ENCODE results near the gene CABLES1.

The CABLES1 gene

DNA sequence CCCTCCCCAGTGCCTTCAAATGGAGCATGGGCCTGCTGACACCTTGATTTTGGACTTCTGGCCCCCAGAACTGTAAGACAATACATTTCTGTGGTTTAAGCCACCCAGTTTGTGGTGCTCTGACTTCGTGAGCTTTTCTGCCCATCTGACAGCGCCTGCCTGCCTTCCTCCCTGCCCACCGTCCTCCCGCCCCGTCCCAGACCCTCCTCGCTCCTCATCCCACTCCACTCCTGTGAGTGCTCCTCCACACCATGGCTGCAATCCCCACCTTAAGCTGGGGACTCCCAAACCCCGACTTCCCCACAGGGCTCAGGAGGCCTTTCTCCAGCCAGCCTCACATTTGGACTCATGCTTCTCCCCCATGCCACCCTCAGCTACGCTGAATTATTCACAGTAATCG, 70.7 kb downstream of the CABLES1 start:
- WGBS, 2 donors (ENCODE audit: extremely low coverage in 2 of 2, insufficient read length in 2 of 2, insufficient replicate concordance in 1 of 2): no CpG with 5 or more reads among the region's 9 CpGs
- Histone ChIP-seq H3K27ac (replicated peaks; ENCODE audit: low read length) (no peak overlapping the region), H3K18ac (ENCODE audit: low read length) (no peak overlapping the region), H2AFZ (ENCODE audit: low read length) (no peak overlapping the region), H4K91ac (ENCODE audit: low read depth, low read length, poor library complexity) (no peak overlapping the region), H3K4me1 (ENCODE audit: control insufficient read depth in 2 of 2, insufficient read depth in 1 of 2, low read depth in 1 of 2, low read length in 2 of 2) (peaks cover 0 to 3% of the 10 kb centered on the region in 2 donors), H3K4me3 (ENCODE audit: low read length in 2 of 2) (no peak overlapping the region), H2BK15ac (ENCODE audit: low read length) (no peak overlapping the region), H3K9ac (ENCODE audit: low read depth, low read length, poor library complexity) (no peak overlapping the region), H3K4ac (ENCODE audit: low read length) (no peak overlapping the region), H2BK120ac (ENCODE audit: low read depth, low read length) (no peak overlapping the region), H3K36me3 (replicated peaks in 1 of 2; ENCODE audit: control insufficient read depth in 2 of 2, insufficient read depth in 2 of 2, low read length in 2 of 2) (peaks cover 0 to 4% of the 10 kb centered on the region in 2 donors), H3K14ac (ENCODE audit: low read length) (no peak overlapping the region), H2AK5ac (ENCODE audit: low read depth, low read length) (no peak overlapping the region), H3K4me2 (ENCODE audit: insufficient read depth, low read length, poor library complexity, severe bottlenecking) (no peak overlapping the region), H2BK12ac (ENCODE audit: low read length) (no peak overlapping the region), H2BK5ac (ENCODE audit: low read length) (no peak overlapping the region), H3K23ac (ENCODE audit: low read depth, low read length, poor library complexity) (no peak overlapping the region), H3K9me3 (replicated peaks in 1 of 2; ENCODE audit: control insufficient read depth in 2 of 2, insufficient read depth in 1 of 2, low read depth in 1 of 2, low read length in 2 of 2) (peaks cover 4 to 16% of the 10 kb centered on the region in 2 donors), H4K8ac (ENCODE audit: low read depth, low read length) (no peak overlapping the region), H3K79me1 (ENCODE audit: low read depth, low read length) (no peaks in the 10 kb centered on the region), H3K27me3 (ENCODE audit: control insufficient read depth in 3 of 3, insufficient read depth in 3 of 3, low read depth in 1 of 3, low read length in 3 of 3) (no peaks in the 10 kb centered on the region)
- no peak for DNase-seq (ENCODE audit: low spot score)

DNA sequence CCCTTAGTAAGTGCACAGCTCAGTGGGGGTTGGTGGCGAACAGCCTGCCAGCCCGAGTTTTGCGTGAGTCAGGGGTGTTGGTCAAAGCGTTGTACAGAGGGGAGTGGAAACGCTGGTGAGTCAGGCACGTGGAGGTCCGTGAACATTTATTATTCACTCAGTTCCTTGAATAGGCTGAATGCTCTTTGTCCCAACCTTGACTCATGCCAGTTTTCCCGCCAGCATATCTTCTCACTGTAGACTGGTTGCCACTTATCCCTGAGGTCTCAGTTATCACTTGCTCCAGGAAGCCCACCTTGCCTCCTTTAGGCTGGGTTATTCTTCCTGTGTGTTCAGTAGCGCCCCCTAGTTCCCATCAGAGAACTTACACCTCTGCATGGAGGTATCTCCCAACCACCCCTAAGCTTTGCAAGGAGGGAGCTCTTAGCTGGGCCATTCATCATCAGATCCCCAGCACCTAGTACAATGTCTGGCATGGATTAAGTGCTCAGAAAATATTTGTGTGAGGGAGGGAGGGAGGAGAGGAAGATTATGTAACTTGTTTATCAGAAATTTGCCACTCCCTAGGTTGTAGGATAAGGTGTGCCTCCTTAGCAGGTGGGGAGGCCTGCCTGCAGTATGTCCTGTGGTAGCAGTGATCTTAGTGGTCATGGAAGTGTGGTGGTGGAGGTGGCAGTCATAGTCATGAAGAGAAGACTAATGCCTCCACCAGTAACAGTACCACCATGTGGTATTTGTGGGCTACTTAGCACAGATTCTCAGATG, 72.1 kb downstream of the CABLES1 start:
- H3K4me1 ChIP-seq (ENCODE audit: control insufficient read depth in 2 of 2, insufficient read depth in 1 of 2, low read depth in 1 of 2, low read length in 2 of 2): no peaks in the 10 kb centered on the region
- H3K4me2 ChIP-seq (ENCODE audit: insufficient read depth, low read length, poor library complexity, severe bottlenecking): no peak overlapping the region
- H2AFZ ChIP-seq (ENCODE audit: low read length): no peak overlapping the region
- no peak overlapping the region for H3K4me3 ChIP-seq (ENCODE audit: low read length in 2 of 2)
- DNase-seq (ENCODE audit: low spot score): no peak
- H3K27ac ChIP-seq (replicated peaks; ENCODE audit: low read length): no peak overlapping the region
- peaks cover 0 to 4% of the 10 kb centered on the region in 2 donors for H3K36me3 ChIP-seq (replicated peaks in 1 of 2; ENCODE audit: control insufficient read depth in 2 of 2, insufficient read depth in 2 of 2, low read length in 2 of 2)
- no peak overlapping the region for H3K14ac ChIP-seq (ENCODE audit: low read length)
- no peak overlapping the region for H2BK5ac ChIP-seq (ENCODE audit: low read length)
- H2BK12ac ChIP-seq (ENCODE audit: low read length): no peak overlapping the region
- H4K91ac ChIP-seq (ENCODE audit: low read depth, low read length, poor library complexity): no peak overlapping the region
- no peaks in the 10 kb centered on the region for H3K79me1 ChIP-seq (ENCODE audit: low read depth, low read length)
- H2BK120ac ChIP-seq (ENCODE audit: low read depth, low read length): no peak overlapping the region
- no peak overlapping the region for H3K4ac ChIP-seq (ENCODE audit: low read length)
- H3K9me3 ChIP-seq (replicated peaks in 1 of 2; ENCODE audit: control insufficient read depth in 2 of 2, insufficient read depth in 1 of 2, low read depth in 1 of 2, low read length in 2 of 2): peaks cover 4 to 16% of the 10 kb centered on the region in 2 donors
- H3K23ac ChIP-seq (ENCODE audit: low read depth, low read length, poor library complexity): no peak overlapping the region
- no peak overlapping the region for H4K8ac ChIP-seq (ENCODE audit: low read depth, low read length)
- H2AK5ac ChIP-seq (ENCODE audit: low read depth, low read length): no peak overlapping the region
- H3K18ac ChIP-seq (ENCODE audit: low read length): no peak overlapping the region
- no peak overlapping the region for H2BK15ac ChIP-seq (ENCODE audit: low read length)
- no peaks in the 10 kb centered on the region for H3K27me3 ChIP-seq (ENCODE audit: control insufficient read depth in 3 of 3, insufficient read depth in 3 of 3, low read depth in 1 of 3, low read length in 3 of 3)
- no peak overlapping the region for H3K9ac ChIP-seq (ENCODE audit: low read depth, low read length, poor library complexity)
- no CpG with 5 or more reads among the region's 9 CpGs for whole genome bisulfite sequencing, 2 donors (ENCODE audit: extremely low coverage in 2 of 2, insufficient read length in 2 of 2, insufficient replicate concordance in 1 of 2)

DNA sequence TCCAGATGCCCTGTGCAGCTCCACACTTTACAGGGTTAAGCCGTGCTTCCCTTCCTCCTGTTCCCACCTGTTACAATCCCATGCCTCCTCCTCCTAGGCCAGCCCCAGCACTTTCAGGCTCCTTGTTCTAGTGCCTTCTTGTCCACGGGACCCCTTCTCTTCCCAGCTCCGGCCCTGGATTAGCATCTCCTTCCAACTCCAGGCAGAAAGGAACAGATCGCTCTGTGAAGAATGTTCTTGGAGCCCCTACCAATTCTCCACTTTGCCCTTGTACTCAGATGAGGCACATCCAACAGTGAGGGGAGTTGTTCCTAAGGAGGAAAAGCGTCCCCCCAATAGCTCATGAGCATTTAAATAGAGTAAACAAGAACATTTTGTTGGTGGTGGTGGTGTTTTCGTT, 72.7 kb downstream of the CABLES1 start:
- no peak overlapping the region for H3K14ac ChIP-seq (ENCODE audit: low read length)
- H3K79me1 ChIP-seq (ENCODE audit: low read depth, low read length): no peaks in the 10 kb centered on the region
- no peak overlapping the region for H3K4me3 ChIP-seq (ENCODE audit: low read length in 2 of 2)
- no peak overlapping the region for H3K4me2 ChIP-seq (ENCODE audit: insufficient read depth, low read length, poor library complexity, severe bottlenecking)
- no peak overlapping the region for H2BK12ac ChIP-seq (ENCODE audit: low read length)
- H3K9ac ChIP-seq (ENCODE audit: low read depth, low read length, poor library complexity): no peak overlapping the region
- no peak overlapping the region for H2BK15ac ChIP-seq (ENCODE audit: low read length)
- peaks cover 0 to 4% of the 10 kb centered on the region in 2 donors for H3K36me3 ChIP-seq (replicated peaks in 1 of 2; ENCODE audit: control insufficient read depth in 2 of 2, insufficient read depth in 2 of 2, low read length in 2 of 2)
- H2BK5ac ChIP-seq (ENCODE audit: low read length): no peak overlapping the region
- H2BK120ac ChIP-seq (ENCODE audit: low read depth, low read length): no peak overlapping the region
- no peaks in the 10 kb centered on the region for H3K27me3 ChIP-seq (ENCODE audit: control insufficient read depth in 3 of 3, insufficient read depth in 3 of 3, low read depth in 1 of 3, low read length in 3 of 3)
- H3K27ac ChIP-seq (replicated peaks; ENCODE audit: low read length): no peak overlapping the region
- H3K4ac ChIP-seq (ENCODE audit: low read length): no peak overlapping the region
- no peak overlapping the region for H2AK5ac ChIP-seq (ENCODE audit: low read depth, low read length)
- H3K18ac ChIP-seq (ENCODE audit: low read length): no peak overlapping the region
- H3K9me3 ChIP-seq (replicated peaks in 1 of 2; ENCODE audit: control insufficient read depth in 2 of 2, insufficient read depth in 1 of 2, low read depth in 1 of 2, low read length in 2 of 2): peaks cover 4 to 16% of the 10 kb centered on the region in 2 donors
- H4K8ac ChIP-seq (ENCODE audit: low read depth, low read length): no peak overlapping the region
- no CpG with 5 or more reads among the region's 6 CpGs for WGBS, 2 donors (ENCODE audit: extremely low coverage in 2 of 2, insufficient read length in 2 of 2, insufficient replicate concordance in 1 of 2)
- no peak overlapping the region for H2AFZ ChIP-seq (ENCODE audit: low read length)
- no peak overlapping the region for H4K91ac ChIP-seq (ENCODE audit: low read depth, low read length, poor library complexity)
- no peak overlapping the region for H3K23ac ChIP-seq (ENCODE audit: low read depth, low read length, poor library complexity)
- no peaks in the 10 kb centered on the region for H3K4me1 ChIP-seq (ENCODE audit: control insufficient read depth in 2 of 2, insufficient read depth in 1 of 2, low read depth in 1 of 2, low read length in 2 of 2)
- DNase-seq (ENCODE audit: low spot score): no peak

DNA sequence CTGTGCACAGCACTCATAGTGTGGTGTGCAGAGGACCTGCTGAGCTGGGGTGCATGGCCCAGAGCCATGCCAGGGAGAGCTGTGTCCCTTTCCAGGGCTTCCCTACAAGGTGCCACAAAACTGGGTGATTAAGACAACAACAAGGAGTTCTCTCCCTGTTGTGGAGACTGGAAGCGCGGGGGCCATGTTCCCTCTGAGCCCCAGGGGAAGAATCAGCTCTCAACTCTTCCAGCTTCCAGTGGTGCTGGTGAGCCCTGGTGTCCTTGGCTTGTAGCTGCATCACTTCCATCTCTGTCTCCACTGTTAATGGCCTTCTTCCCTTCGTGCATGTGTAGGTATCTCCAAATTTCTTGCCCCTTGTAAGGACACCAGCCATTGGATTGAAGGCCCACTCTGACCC, 73.3 kb downstream of the CABLES1 start:
- Histone ChIP-seq H2AK5ac (ENCODE audit: low read depth, low read length) (no peak overlapping the region), H3K36me3 (replicated peaks in 1 of 2; ENCODE audit: control insufficient read depth in 2 of 2, insufficient read depth in 2 of 2, low read length in 2 of 2) (peaks cover 0 to 4% of the 10 kb centered on the region in 2 donors)
- WGBS, 2 donors (ENCODE audit: extremely low coverage in 2 of 2, insufficient read length in 2 of 2, insufficient replicate concordance in 1 of 2): no CpG with 5 or more reads among the region's 3 CpGs

More for the DNA sequence above, 73.3 kb downstream of the CABLES1 start:
- no peak overlapping the region for H3K27ac ChIP-seq (replicated peaks; ENCODE audit: low read length)
- no peak overlapping the region for H4K91ac ChIP-seq (ENCODE audit: low read depth, low read length, poor library complexity)
- H4K8ac ChIP-seq (ENCODE audit: low read depth, low read length): no peak overlapping the region
- H3K4me1 ChIP-seq (ENCODE audit: control insufficient read depth in 2 of 2, insufficient read depth in 1 of 2, low read depth in 1 of 2, low read length in 2 of 2): no peaks in the 10 kb centered on the region
- H2AFZ ChIP-seq (ENCODE audit: low read length): no peak overlapping the region
- no peak overlapping the region for H2BK5ac ChIP-seq (ENCODE audit: low read length)
- H3K4me3 ChIP-seq (ENCODE audit: low read length in 2 of 2): peak overlapping the region in 1 of 2 donors; percentile 38
- no peak overlapping the region for H3K18ac ChIP-seq (ENCODE audit: low read length)
- no peak overlapping the region for H3K9ac ChIP-seq (ENCODE audit: low read depth, low read length, poor library complexity)
- H2BK12ac ChIP-seq (ENCODE audit: low read length): no peak overlapping the region
- H3K4ac ChIP-seq (ENCODE audit: low read length): no peak overlapping the region
- H3K79me1 ChIP-seq (ENCODE audit: low read depth, low read length): no peaks in the 10 kb centered on the region
- no peak overlapping the region for H3K14ac ChIP-seq (ENCODE audit: low read length)
- H2BK15ac ChIP-seq (ENCODE audit: low read length): no peak overlapping the region
- no peak overlapping the region for H2BK120ac ChIP-seq (ENCODE audit: low read depth, low read length)
- DNase-seq (ENCODE audit: low spot score): no peak
- no peaks in the 10 kb centered on the region for H3K27me3 ChIP-seq (ENCODE audit: control insufficient read depth in 3 of 3, insufficient read depth in 3 of 3, low read depth in 1 of 3, low read length in 3 of 3)
- no peak overlapping the region for H3K23ac ChIP-seq (ENCODE audit: low read depth, low read length, poor library complexity)
- H3K4me2 ChIP-seq (ENCODE audit: insufficient read depth, low read length, poor library complexity, severe bottlenecking): no peak overlapping the region
- H3K9me3 ChIP-seq (replicated peaks in 1 of 2; ENCODE audit: control insufficient read depth in 2 of 2, insufficient read depth in 1 of 2, low read depth in 1 of 2, low read length in 2 of 2): peaks cover 4 to 16% of the 10 kb centered on the region in 2 donors

Measured in neuronal stem cell (in vitro differentiated cells).